GM21390 (cell line): ENCODE measurements around the gene TPSD1.
"Not testable (repeated sequence)": the region's sequence is repeated elsewhere in the genome, so short reads cannot be mapped to it uniquely, and the experiment has no call there.

Experiments used
- ATAC-seq: cut with Tn5 transposase; IDR thresholded peaks from one replicate; pipeline ENCODE4 v1.9.1; 2021; ENCODE audit not compliant: unreplicated experiment

TPSD1 gene

GRCh38 chr16:1279945-1280589 is 24.2 kb downstream of the TPSD1 start:
- ATAC-seq = no peak

- no peak for ATAC-seq
These were observed 24.9 kb downstream of the TPSD1 start for GRCh38 chr16:1280783-1281182.

GRCh38 chr16:1281517-1281916 is 25.6 kb downstream of the TPSD1 start:
- ATAC-seq = no peak

GRCh38 chr16:1282324-1282973 is 26.6 kb downstream of the TPSD1 start:
- no peak for ATAC-seq

- ATAC-seq = no peak
These were observed 27.4 kb downstream of the TPSD1 start for GRCh38 chr16:1283296-1283695.

- ATAC-seq = no peak
These were observed 28.2 kb downstream of the TPSD1 start for GRCh38 chr16:1283996-1284616.

- no peak for ATAC-seq
These were observed 30.0 kb downstream of the TPSD1 start for GRCh38 chr16:1285669-1286512.

- no peak for ATAC-seq
These were observed 30.7 kb downstream of the TPSD1 start for GRCh38 chr16:1286513-1287094.

GRCh38 chr16:1287982-1288670 is 32.3 kb downstream of the TPSD1 start:
- no peak for ATAC-seq

GRCh38 chr16:1288813-1289476 is 33.1 kb downstream of the TPSD1 start:
- ATAC-seq = no peak

- ATAC-seq = no peak
These were observed 33.6 kb downstream of the TPSD1 start for GRCh38 chr16:1289477-1289866.

GRCh38 chr16:1290063-1290501 is 34.2 kb downstream of the TPSD1 start:
- ATAC-seq = no peak

GRCh38 chr16:1290860-1291575 is 35.1 kb downstream of the TPSD1 start:
- no peak for ATAC-seq

GRCh38 chr16:1291576-1291974 is 35.7 kb downstream of the TPSD1 start:
- no peak for ATAC-seq

- not testable (repeated sequence) for ATAC-seq
These were observed 36.3 kb downstream of the TPSD1 start for GRCh38 chr16:1292208-1292607.

GRCh38 chr16:1292808-1293207 is 36.9 kb downstream of the TPSD1 start:
- not testable (repeated sequence) for ATAC-seq

GRCh38 chr16:1293921-1294656 is 38.2 kb downstream of the TPSD1 start:
- no peak for ATAC-seq

GRCh38 chr16:1295465-1295864 is 39.6 kb downstream of the TPSD1 start:
- ATAC-seq = no peak

GRCh38 chr16:1296688-1297017 is 40.8 kb downstream of the TPSD1 start:
- not testable (repeated sequence) for ATAC-seq
